BE2C (cell line): ENCODE measurements around the gene PLCB1.

Experiments
- DNase-seq: peaks from one replicate; pipeline ENCODE4 v3.0.0-alpha.2; 2020
- H3K27me3 ChIP-seq: fragments of 250-450 bp; sonication (Bioruptor Pico); 2 replicates; pipeline ENCODE4 v1.5.1; 2020; ENCODE audit warnings: mild to moderate bottlenecking
- H3K36me3 ChIP-seq: fragments of 250-450 bp; sonication (Bioruptor Pico); 2 replicates; pipeline ENCODE4 v1.5.1; 2020; ENCODE audit warnings: mild to moderate bottlenecking
- H3K4me1 ChIP-seq: fragments of 250-450 bp; sonication (Bioruptor Pico); 2 replicates; pipeline ENCODE4 v1.5.1; 2020
- H3K4me3 ChIP-seq: 2 replicates; pipeline ENCODE4 v1.5.1; 2011; ENCODE audit warnings: low read depth, low read length
- H3K9me3 ChIP-seq: fragments of 250-450 bp; sonication (Bioruptor Pico); 2 replicates; pipeline ENCODE4 v1.5.1; 2020
- CTCF ChIP-seq: IDR thresholded peaks from 2 replicates; pipeline ENCODE4 v1.5.1; 2012; ENCODE audit warnings: mild to moderate bottlenecking, low read depth, low read length

The PLCB1 gene

GRCh38 chr20:8778387-8778786 lies 646.3 kb downstream of the PLCB1 start:
- no peak for DNase-seq
- TF ChIP-seq CTCF, result no peak
- Histone ChIP-seq H3K4me3 (no peak overlapping the region), H3K9me3 (no peaks in the 10 kb centered on the region), H3K4me1 (no peaks in the 10 kb centered on the region), H3K36me3 (peaks cover 3% of the 10 kb centered on the region), H3K27me3 (no peaks in the 10 kb centered on the region)

DNA sequence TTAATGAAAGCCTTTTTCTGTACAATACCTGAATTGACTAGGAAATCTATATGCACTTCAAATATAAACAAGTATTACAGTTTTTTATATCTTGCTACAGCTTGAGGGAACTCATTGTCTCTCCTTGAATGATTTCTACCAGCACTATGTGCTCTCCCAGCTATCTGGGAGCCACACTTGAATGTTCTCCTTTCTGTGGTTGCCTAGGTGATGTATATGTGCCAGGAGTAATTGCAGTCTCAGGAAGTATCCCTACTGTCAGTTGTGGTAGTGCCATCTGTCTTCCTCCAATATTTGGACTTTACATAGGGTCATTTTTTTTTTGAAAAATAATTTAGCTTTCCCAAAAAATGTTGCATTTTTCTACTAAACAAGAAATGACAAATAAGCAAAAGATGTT lies 648.8 kb downstream of the PLCB1 start:
- H3K36me3 ChIP-seq, result no peaks in the 10 kb centered on the region; the same call in 1 of the 2 replicates
- no peak for DNase-seq
- no peak for TF ChIP-seq CTCF
- no peaks in the 10 kb centered on the region for H3K9me3 ChIP-seq
- no peak overlapping the region for H3K4me3 ChIP-seq
- H3K27me3 ChIP-seq, result no peaks in the 10 kb centered on the region
- H3K4me1 ChIP-seq, result no peaks in the 10 kb centered on the region

GRCh38 chr20:8782804-8783203 lies 650.7 kb downstream of the PLCB1 start:
- no peaks in the 10 kb centered on the region for H3K9me3 ChIP-seq
- no peak for DNase-seq
- H3K4me3 ChIP-seq, result no peak overlapping the region
- no peak for TF ChIP-seq CTCF
- H3K27me3 ChIP-seq, result no peaks in the 10 kb centered on the region
- no peaks in the 10 kb centered on the region for H3K4me1 ChIP-seq
- H3K36me3 ChIP-seq, result no peaks in the 10 kb centered on the region; the same call in 1 of the 2 replicates

- no peak overlapping the region for H3K4me3 ChIP-seq
- no peaks in the 10 kb centered on the region for H3K27me3 ChIP-seq
- H3K36me3 ChIP-seq, result no peaks in the 10 kb centered on the region
- H3K4me1 ChIP-seq, result no peaks in the 10 kb centered on the region
- no peak for DNase-seq
- no peak for TF ChIP-seq CTCF
- no peaks in the 10 kb centered on the region for H3K9me3 ChIP-seq
These were observed 651.7 kb downstream of the PLCB1 start for GRCh38 chr20:8783734-8784133.

DNA sequence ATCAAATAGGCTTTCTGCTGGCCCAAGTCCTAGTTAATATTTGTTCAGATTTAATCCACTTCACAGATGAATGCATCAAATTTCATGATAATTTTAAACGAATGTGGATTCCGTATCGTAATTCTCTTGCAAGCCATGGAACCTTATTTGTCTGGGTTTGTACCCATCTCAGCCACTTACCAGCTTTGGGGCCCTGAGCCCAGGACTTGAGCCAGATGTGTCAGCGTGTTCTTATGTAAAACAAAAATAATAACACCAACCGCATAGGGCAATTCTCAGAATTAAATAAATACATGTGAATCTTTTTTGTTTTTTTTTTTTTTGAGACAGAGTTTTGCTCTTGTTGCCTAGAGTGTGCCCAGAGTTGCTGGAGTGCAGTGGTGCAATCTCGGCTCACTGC lies 654.3 kb downstream of the PLCB1 start:
- peaks cover 3% of the 10 kb centered on the region; the same call in 1 of the 2 replicates for H3K4me1 ChIP-seq
- H3K9me3 ChIP-seq, result no peaks in the 10 kb centered on the region
- DNase-seq, result no peak
- no peak overlapping the region for H3K4me3 ChIP-seq
- peaks cover 5% of the 10 kb centered on the region; the same call in 1 of the 2 replicates for H3K36me3 ChIP-seq
- TF ChIP-seq CTCF, result no peak
- no peaks in the 10 kb centered on the region for H3K27me3 ChIP-seq

DNA sequence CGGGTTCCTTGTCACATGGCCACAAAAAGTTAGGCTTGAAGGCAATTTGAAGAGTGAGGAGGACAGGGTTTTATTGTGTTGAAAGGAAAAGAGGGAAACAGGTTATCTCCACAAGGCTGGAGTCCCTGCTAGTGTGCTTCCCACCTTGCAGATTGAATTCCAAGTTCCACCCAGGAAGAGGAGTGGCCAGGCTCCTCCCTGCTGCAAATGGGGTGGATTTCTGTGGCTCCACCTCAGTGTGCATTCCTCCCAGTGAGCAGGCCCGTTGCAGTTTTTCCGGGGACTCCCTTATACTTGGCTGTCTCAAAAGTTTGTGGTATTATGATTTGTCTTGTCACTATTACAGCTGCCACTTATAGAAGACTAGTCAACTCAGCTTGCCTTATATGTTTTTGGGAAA lies 655.0 kb downstream of the PLCB1 start:
- H3K4me3 ChIP-seq, result no peak overlapping the region
- TF ChIP-seq CTCF, result no peak
- H3K4me1 ChIP-seq, result peaks cover 3% of the 10 kb centered on the region; the same call in 1 of the 2 replicates
- no peaks in the 10 kb centered on the region for H3K27me3 ChIP-seq
- peaks cover 5% of the 10 kb centered on the region; the same call in 1 of the 2 replicates for H3K36me3 ChIP-seq
- no peak for DNase-seq
- no peaks in the 10 kb centered on the region for H3K9me3 ChIP-seq
